ENCODE measurements around the gene CORO7.

CORO7 gene

DNA sequence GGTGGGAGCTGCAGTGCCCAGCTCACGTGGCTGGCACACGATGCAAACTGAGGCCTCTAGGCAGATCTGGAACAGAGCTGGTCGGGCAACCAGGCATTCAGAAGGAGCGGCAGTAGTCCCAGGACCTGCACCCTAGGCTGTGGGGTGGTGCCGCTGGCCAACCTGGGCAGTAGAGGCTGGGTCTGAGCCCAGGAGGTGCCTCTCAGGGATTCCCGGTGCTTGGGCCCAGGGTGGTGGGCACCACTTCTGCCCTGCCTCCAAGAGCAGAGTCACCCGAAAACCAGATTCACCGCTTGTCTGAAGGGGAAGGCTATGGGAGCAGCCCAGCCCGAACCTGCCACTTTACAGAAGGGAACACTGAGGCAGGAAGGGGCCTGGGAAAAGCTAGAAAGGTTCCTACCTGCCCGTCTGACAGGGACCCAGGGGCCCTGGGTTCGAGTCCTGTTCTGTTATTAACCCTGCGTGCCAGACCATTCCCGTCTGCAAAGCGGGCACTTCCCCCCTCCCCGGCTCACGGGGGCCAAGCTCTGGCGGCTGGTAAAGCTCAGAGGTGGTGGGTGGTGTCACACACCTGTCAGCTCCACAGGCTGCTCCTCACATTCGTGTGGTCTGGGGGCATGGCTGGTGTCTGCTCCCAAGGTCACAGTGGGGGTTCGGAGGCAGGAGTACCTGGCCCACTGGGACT, 83.6 kb downstream of the CORO7 start:
- no peak for DNase-seq

GRCh38 chr16:4332083-4332482, 84.3 kb downstream of the CORO7 start:
- no peak for DNase-seq

- DNase-seq, result peak in 5 of 6 experiments; percentile 51 to 70 (median 63)
These were observed 86.0 kb downstream of the CORO7 start for GRCh38 chr16:4330277-4330874.

- no peak for DNase-seq
These were observed 87.3 kb downstream of the CORO7 start for GRCh38 chr16:4328782-4329775.

DNA sequence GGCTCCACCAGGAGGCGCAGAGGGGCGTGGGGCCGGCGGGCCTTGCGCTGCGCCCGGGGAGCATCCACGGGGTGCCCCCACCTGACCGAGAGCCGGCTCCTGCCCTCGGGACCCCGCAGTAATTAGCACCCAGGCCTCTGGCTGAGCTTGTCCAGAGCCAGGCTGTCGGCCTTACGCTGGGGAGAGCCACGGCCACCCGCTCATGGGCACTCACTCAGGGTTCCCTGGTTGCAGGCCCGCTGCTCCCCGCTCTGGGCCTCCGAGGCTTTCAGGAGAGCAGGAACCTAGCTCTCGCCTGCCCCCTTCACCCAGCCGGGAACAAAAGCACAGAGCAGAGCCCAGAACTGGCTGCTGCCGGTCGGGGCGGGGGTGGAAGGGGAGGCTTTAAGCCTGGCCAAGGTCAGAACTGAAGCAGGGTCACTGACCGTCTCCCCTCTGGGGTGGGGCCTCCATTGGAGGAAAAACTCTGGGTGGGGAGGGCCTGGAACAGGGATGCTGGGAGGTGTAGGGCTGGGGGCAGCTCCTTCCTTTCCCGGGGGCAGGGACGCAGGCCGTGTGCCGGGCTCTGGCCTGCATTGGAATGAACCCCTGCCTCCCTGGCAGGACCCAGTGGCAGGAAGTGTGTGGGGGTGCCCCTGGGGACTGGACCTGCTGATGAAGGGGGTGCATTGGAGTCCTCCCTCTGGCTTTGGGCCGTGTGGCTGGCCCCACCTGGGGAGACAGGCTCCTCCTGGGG, 88.2 kb downstream of the CORO7 start:
- DNase-seq, result peak; percentile 25 to 68 (median 39)

DNA sequence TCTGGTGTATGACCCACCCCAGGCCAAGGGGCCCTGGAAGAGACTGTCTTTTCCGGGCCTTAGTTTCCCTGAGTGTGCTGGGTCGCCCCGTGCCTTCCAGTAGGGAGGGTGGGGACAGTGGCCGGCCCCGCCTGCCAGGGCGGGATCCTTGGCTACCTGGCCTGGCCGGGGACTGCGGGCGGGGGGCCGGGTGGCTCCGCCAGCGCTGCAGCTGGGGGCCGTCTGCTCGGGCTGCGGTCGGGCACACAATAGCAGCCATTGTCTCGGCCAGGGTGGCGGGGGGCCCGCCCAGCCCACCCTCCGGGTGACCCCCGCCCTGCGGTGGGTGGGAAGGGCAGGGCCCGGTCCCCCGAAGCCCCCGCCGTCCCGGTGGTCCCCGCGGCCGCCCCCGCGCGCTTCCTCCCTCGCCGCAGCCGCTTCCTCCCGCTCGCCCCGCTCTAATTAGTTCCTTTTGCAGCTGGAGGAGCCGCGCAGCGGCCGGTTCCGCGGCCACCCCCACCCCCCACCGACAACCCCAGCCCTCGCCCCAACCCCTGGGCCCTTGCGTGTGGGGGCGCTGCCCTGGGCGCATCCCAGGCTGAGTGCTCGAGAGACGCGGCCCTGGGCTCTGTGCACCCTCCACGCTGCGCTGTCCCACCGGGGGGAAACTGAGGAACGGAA, 88.9 kb downstream of the CORO7 start:
- peak in 1 of 6 experiments; percentile 36 for DNase-seq

DNA sequence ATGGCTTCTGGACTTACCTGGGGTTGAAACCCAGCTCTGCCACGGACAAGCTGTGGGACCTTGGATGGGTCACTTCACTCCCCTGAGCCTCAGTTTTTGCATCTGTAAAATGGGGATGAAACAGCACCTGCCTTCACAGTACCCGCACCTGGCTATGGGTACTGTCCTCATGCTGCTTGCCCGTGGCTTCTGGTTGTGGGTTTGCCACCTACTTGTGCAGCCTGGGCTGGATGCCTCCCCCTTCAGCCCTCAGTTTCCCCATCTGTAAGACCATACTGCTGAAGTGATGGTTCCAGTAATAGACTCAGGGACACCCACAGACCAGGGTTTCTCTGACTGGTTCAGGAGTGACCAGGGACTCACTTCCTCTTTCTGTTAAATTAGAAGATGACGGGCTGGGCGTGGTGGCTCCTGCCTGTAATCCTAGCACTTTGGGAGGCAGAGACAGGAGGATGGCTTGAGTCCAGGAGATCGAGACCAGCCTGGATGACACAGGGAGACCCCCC, 91.1 kb downstream of the CORO7 start:
- DNase-seq, result no peak

DNA sequence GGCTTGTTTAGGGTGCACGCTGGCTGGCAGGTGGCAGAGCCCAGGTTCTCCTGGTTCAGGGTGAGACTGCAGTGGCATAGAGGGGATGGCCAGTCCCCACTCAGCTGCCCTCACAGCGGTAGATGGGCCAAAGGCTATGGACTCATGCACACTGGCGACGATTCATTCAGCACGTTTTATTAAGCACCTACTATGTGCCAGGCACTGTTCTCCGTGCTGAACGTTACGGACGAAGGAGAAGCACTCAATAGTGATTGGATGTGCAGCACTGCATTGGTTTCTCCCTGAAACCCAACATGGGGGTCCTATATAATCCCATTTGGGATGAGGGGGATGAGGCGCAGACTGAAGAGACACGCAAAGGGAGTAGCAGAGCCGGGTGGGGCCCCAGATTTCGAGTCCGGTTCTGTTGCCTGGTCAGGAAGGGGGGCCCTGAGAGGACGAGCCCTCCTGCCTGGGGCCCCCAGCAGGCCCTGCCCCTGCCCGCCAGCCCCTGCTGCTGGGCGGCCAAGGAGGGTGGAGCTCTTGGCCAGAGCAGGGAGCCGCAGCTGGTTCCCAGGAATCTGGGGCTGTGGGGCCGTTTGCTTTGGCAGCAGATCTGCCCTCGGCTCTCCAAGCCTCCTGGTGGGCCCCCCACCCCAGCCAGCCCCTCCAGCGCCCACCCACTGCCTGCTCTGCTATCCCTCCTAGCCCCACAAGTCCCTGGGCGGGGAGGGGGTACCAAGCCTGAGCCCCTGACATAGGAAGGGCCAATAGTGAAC, 91.7 kb downstream of the CORO7 start:
- no peak for DNase-seq

DNA sequence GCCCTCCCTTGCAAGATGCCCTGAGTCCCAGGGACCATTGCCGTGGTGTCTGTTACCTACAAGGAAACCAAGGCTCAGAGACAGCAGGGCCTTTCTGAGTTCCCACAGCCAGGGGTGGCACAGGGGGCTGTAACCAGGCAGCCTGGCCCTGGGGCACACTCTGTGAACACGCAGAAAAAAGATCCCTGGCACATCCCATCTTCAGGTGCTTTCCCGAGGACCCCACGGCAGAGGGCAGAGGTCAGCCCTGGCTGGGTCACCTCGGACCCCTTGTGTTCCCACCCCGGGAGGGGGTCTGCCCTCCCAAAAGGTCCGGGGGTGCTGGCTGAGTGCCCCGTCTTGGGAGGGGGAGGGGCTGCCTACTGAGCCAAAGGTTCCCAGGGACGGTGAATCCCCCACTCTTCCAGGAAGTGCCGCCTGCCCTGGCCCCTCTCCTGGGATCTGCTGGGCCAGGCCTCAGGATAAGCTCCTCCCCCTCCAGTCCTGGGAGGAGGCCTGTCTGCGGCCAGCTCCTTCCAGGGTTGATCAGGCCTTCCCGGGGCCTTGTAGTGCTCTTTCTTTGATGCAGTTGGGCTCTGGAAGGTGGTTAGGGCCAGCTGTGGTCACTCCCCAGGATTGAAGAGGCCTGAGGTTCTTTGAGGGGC, 92.4 kb downstream of the CORO7 start:
- no peak for DNase-seq

DNA sequence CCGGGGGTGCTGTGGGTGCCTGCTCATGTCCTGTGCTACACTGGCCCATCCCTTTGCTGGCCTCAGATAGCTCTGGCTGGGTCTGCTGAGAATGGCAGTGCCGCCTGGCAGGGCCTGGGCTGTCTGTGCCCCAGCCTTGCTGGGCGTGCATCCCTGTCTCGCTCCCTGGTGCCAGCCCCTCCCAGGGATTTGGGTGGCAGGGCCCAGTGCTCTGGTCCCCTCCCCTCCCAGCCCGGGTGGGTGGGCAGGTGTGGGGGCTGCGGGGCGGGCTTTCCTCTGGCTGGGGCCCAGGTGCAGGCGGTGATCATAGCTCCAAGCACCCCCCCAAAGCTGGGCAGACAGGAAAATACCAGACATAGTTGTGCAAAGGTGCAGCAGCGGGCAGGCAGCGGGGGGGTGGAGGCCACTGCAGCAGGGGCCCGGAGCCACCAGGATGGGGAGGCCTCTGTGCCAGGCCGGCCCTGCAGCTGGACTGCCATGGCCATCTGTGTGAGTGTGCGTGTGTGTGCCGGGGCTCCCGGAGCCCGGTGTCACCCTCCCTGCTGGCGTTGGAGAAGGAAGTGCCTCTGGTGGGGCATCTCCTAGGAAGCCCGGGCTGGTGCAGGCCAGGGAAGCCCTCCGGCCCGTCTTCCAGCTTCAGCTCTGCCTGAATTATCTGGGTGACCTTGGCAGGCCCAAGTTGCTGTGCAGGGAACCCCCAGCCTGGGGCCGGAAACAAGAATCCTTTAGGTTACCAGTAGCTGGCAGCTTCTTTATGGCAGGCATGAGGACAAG, 93.1 kb downstream of the CORO7 start:
- no peak for DNase-seq

DNA sequence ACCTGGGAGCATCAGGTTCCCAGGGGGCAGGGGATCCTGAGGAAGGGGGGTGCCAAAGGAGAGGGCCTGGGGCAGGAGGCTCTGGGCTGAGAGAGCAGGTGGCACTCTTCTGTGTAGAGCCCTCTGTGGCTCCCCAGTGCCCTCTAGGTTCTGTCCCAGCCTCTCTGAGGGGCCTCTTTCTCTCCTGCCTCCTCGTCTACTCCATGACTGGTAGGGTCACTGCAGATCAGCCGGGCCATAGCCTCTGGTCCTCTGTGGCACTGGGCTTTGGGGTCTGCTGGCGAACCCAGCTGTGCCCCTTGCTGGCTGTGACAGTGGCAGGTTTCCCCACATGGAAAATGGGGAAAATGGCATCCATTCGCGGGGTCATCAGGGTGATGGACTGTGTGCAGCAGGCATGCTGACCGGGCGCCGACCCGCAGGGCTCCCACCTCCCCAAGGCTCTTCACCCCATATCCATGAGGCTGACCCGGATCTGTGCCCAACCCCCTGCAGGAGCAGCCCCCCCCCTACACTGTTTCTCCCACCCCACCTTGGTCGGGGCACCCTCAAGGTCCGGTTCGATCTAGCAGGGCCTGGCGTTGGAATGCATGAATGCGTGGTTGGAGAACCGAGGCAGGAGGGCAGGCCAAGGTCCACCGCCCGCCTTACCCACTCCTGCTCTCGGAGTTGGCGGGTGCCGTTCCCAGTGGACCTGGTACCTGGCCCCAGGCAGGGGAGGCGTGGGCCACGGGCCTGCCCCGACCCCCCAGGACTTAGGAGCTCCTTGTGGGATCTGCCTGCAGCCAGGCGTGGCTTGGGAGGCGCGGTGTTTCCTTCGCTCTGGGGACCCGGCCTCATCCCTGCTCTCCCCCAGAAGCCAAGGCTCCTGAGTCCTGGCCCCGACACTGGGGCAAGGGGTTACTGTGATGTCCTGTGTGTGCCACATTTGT, 94.0 kb downstream of the CORO7 start:
- DNase-seq, result no peak

GRCh38 chr16:4321286-4322120, 94.9 kb downstream of the CORO7 start:
- DNase-seq, result no peak

DNA sequence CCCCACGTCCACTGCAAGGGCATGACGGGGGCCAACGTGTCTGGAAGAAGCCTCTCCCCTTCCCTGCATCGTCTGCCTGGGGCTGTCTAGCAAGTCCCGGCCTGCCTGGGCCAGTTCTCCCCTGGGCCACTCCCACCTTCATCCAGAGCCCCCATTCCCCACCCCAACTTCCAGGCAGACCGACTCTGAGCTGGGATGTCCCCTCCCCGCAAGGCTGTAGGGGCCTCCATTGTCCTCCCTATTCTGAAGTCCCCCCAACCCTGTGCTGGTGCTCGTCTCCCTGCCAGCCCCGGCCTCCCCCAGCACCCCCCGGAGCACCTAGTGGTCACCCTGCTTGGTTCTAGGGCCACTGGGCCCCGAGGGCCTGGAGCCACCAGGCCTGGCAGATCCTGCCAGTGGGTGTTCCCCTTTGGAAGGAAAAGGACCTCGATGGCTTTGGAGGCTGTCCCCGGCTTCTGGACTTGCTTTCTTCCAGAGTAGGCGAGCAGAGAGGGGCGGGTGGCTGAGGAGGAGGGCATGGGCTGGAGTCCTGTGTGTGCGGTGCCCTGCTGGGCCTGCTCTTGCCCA, 95.7 kb downstream of the CORO7 start:
- no peak for DNase-seq

DNA sequence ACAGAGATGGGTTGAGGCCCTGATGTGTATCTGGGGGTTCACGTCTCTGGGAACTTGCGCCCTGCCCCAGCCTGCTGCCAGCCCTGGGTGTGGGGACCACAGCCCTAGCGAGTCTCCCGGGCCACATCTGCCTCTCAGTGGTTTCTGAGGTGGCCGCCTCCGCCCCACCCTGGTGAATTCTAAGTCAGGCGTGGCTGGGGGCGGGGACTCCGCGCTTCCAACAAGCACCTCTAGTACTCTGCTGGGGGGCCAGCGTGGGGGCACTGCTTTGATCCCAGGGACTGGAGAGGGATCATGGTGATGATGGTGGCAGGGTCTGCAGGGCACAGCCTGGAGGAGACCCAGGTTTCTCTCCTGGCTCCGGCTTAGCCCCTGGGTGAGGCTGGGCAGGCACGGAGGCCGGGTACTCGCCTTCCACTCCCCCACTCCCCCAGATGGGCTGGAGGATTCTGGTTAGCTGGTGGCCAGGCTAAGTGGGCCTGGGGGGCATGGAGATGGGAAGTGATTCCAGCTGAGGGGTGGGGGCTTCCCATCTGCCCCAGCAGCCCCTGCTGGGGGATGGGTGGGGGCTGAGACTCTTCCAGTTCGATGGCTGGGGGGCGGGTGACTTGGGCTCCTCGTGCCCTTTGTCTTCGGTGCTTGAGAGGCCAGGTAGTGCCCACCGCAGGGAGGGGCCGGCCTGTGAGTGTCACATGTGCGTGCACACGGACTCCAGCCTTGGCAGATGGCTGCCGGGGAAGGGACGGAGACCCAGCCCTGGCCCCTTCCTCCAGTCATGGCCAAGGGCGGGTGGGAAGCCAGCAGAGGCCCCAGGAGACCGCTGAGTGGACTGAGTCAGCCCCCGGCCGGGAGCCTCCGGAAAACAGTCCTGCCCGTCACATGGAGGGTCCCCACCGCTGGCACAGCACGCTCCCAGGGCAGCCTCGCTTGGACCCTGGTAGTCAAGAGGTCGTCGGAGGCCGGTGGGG, 96.7 kb downstream of the CORO7 start:
- no peak for DNase-seq

- no peak for DNase-seq
These were observed 97.4 kb downstream of the CORO7 start for GRCh38 chr16:4318967-4319366.

DNA sequence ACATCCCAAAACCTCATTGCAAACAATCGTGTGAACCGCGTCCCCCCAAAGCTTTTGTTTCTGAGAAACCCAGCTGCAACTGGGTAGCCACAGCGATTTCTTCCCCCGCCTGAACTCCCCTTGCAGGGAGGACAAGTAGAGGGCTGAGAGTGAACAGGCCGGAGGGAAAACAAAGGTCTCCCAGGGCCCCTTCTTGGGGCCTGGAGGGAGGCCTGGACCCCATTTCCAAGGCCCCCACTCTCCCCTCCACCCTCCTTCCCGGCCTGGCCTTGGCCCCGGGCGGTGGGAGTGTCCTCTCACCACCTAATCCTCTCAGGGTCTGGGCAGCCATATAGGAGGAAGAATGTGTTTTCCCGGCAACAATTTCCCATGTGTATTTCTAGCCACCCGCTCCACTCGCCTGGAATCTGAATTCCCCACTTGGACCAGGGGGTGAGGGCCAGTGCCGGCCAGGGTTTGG, 97.9 kb downstream of the CORO7 start:
- no peak for DNase-seq
